ENCODE measurements around the gene NT5DC3.

- TF ChIP-seq CTCF (IDR thresholded peaks at IDR 0.05) (no peak), POLR2AphosphoS5 (IDR thresholded peaks at IDR 0.05) (no peak), POLR2A (IDR thresholded peaks at IDR 0.05) (no peak)
These were observed 75.7 kb downstream of the NT5DC3 start for GRCh38 chr12:103765322-103765721.
